HEK293 (cell line): Measurements from ENCODE around the gene FANCC.

ENCODE experiments used
- CTCF ChIA-PET: fragments of 350-600 bp; formaldehyde crosslinking; extraction: SDS; loops from one replicate; lab custom pipeline; 2021; ENCODE audit warnings: antibody characterized with exemption; lab: Yijun Ruan, JAX
- POLR2A ChIA-PET: fragments of 300-600 bp; formaldehyde crosslinking; extraction: SDS; loops from one replicate; lab custom pipeline; 2020; ENCODE audit warnings: antibody characterized with exemption, inconsistent platforms; lab: Yijun Ruan, JAX
- H3K27ac ChIP-seq: fragments of 200-500 bp; sonication (Bioruptor generic); 2 replicates; pipeline ENCODE4 v1.5.1; 2014; ENCODE audit warnings: low read depth, low read length, control low read depth, inconsistent platforms; ENCODE audit errors: extremely low read depth
- H3K36me3 ChIP-seq, 2 experiments: fragments of 200-500 bp in 1 of 2; sonication (Bioruptor generic) in 1 of 2; 1 replicate in 1 of 2; 2 replicates in 1 of 2; pipeline ENCODE4 v1.5.1; 2014 to 2017; ENCODE audit warnings: inconsistent platforms in 2 of 2, low read length in 2 of 2; ENCODE audit not compliant: control insufficient read depth in 2 of 2, insufficient read depth in 1 of 2
- H3K4me1 ChIP-seq: fragments of 200-500 bp; sonication (Bioruptor generic); 2 replicates; pipeline ENCODE4 v1.5.1; 2014; ENCODE audit warnings: mild to moderate bottlenecking, low read length, inconsistent platforms; ENCODE audit not compliant: control insufficient read depth, insufficient read depth
- H3K4me3 ChIP-seq: 2 replicates; pipeline ENCODE4 v1.5.1; 2011; ENCODE audit warnings: low read depth, mild to moderate bottlenecking, control low read depth, low read length, moderate library complexity
- H3K9me3 ChIP-seq: fragments of 200-500 bp; sonication (Bioruptor generic); 2 replicates; pipeline ENCODE4 v1.5.1; 2014; ENCODE audit warnings: low read depth, low read length, inconsistent platforms; ENCODE audit not compliant: control insufficient read depth, insufficient read depth
- EGR2 ChIP-seq: fragments of 450-650 bp; formaldehyde crosslinking; IDR thresholded peaks from 2 replicates; pipeline ENCODE4 v1.5.1; 2016; ENCODE audit warnings: low read depth, missing biosample characterization, missing genetic modification characterization
- HOXC10 ChIP-seq: sonication (generic); formaldehyde crosslinking; IDR thresholded peaks from 2 replicates; pipeline ENCODE4 v1.8.1; 2023; ENCODE audit warnings: mild to moderate bottlenecking, missing genetic modification reagents
- KLF10 ChIP-seq: fragments of 450-650 bp; IDR thresholded peaks from 2 replicates; pipeline ENCODE4 v1.5.1; 2018; ENCODE audit warnings: missing biosample characterization, mild to moderate bottlenecking, missing genetic modification characterization
- RBAK ChIP-seq: fragments of 450-650 bp; formaldehyde crosslinking; IDR thresholded peaks from 2 replicates; pipeline ENCODE4 v1.5.1; 2016; ENCODE audit warnings: missing biosample characterization, missing genetic modification characterization
- REPIN1 ChIP-seq: fragments of 450-650 bp; formaldehyde crosslinking; IDR thresholded peaks from 2 replicates; pipeline ENCODE4 v1.5.1; 2017; ENCODE audit warnings: missing biosample characterization, missing genetic modification characterization, low read depth
- TCF7L2 ChIP-seq: IDR thresholded peaks from 2 replicates; pipeline ENCODE4 v1.6.1; 2011; ENCODE audit warnings: low read depth, mild to moderate bottlenecking, inconsistent platforms, low read length, moderate library complexity, borderline replicate concordance
- WT1 ChIP-seq: fragments of 450-650 bp; formaldehyde crosslinking; IDR thresholded peaks from 2 replicates; pipeline ENCODE4 v1.5.1; 2016; ENCODE audit warnings: missing biosample characterization, missing genetic modification characterization
- YY2 ChIP-seq: fragments of 450-650 bp; formaldehyde crosslinking; IDR thresholded peaks from 2 replicates; pipeline ENCODE4 v1.5.1; 2016; ENCODE audit warnings: missing biosample characterization, missing genetic modification characterization
- ZFHX2 ChIP-seq: fragments of 450-650 bp; formaldehyde crosslinking; conservative IDR thresholded peaks from 2 replicates; pipeline ENCODE4 v1.5.1; 2016; ENCODE audit warnings: missing biosample characterization, missing genetic modification characterization
- ZNF175 ChIP-seq: fragments of 450-650 bp; formaldehyde crosslinking; IDR thresholded peaks from 2 replicates; pipeline ENCODE4 v1.5.1; 2016; ENCODE audit warnings: missing biosample characterization, missing genetic modification characterization
- ZNF202 ChIP-seq: fragments of 450-650 bp; formaldehyde crosslinking; IDR thresholded peaks from 2 replicates; pipeline ENCODE4 v1.5.1; 2016; ENCODE audit warnings: missing biosample characterization, missing genetic modification characterization, borderline replicate concordance
- ZNF239 ChIP-seq: fragments of 450-650 bp; formaldehyde crosslinking; IDR thresholded peaks from 2 replicates; pipeline ENCODE4 v1.5.1; 2016; ENCODE audit warnings: missing biosample characterization, missing genetic modification characterization
- ZNF324 ChIP-seq: fragments of 450-650 bp; formaldehyde crosslinking; IDR thresholded peaks from 2 replicates; pipeline ENCODE4 v1.5.1; 2016; ENCODE audit warnings: missing biosample characterization, missing genetic modification characterization
- ZNF404 ChIP-seq: fragments of 450-650 bp; formaldehyde crosslinking; IDR thresholded peaks from 2 replicates; pipeline ENCODE4 v1.5.1; 2017; ENCODE audit warnings: missing biosample characterization, missing genetic modification characterization
- ZNF571 ChIP-seq: fragments of 450-650 bp; formaldehyde crosslinking; IDR thresholded peaks from 2 replicates; pipeline ENCODE4 v1.5.0; 2017; ENCODE audit warnings: missing biosample characterization, missing genetic modification characterization
- ZNF707 ChIP-seq: fragments of 450-650 bp; formaldehyde crosslinking; IDR thresholded peaks from 2 replicates; pipeline ENCODE4 v1.5.1; 2016; ENCODE audit warnings: missing biosample characterization, missing genetic modification characterization
- ZNF792 ChIP-seq: fragments of 450-650 bp; formaldehyde crosslinking; IDR thresholded peaks from 2 replicates; pipeline ENCODE4 v1.5.1; 2016; ENCODE audit warnings: missing biosample characterization, missing genetic modification characterization
- ZSCAN16 ChIP-seq: fragments of 450-650 bp; formaldehyde crosslinking; IDR thresholded peaks from 2 replicates; pipeline ENCODE4 v1.5.1; 2016; ENCODE audit warnings: missing biosample characterization, missing genetic modification characterization
- TF ChIP-seq, protein P1 (sequence below): fragments of 450-650 bp; formaldehyde crosslinking; IDR thresholded peaks from 2 replicates; pipeline ENCODE4 v1.5.1; 2016; ENCODE audit warnings: missing biosample characterization, missing genetic modification characterization
- TF ChIP-seq, protein P2 (sequence below): fragments of 450-650 bp; formaldehyde crosslinking; IDR thresholded peaks from 2 replicates; pipeline ENCODE4 v1.5.1; 2016; ENCODE audit warnings: missing biosample characterization, missing genetic modification characterization
- TF ChIP-seq, protein P3 (sequence below): fragments of 450-650 bp; formaldehyde crosslinking; IDR thresholded peaks from 2 replicates; pipeline ENCODE4 v1.5.0; 2017; ENCODE audit warnings: missing biosample characterization, missing genetic modification characterization, borderline replicate concordance
- TF ChIP-seq, protein P4 (sequence below): fragments of 450-650 bp; formaldehyde crosslinking; IDR thresholded peaks from 2 replicates; pipeline ENCODE4 v1.5.1; 2016; ENCODE audit warnings: missing biosample characterization, missing genetic modification characterization
- TF ChIP-seq, protein P5 (sequence below): fragments of 450-650 bp; formaldehyde crosslinking; IDR thresholded peaks from 2 replicates; pipeline ENCODE4 v1.5.1; 2016; ENCODE audit warnings: missing biosample characterization, missing genetic modification characterization, low read depth

FANCC gene

DNA sequence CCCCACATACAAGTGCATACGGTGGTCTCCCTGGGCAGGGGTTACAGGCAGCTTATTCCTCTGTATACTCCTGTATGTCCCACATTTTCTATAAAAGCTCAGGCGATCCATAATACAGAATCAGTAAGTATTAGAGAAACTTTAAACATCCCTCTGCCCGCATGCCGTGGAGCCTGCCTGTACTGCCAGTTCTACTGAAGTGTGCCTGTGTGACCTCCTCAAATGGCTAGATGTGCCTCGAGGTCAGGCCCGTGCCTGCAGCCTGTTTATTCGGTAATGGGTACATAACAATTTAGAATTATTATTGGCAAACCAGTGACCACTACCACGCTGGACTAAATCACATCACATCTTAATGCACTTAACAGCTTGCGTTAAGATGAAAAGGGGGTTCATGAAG, 190.8 kb downstream of the FANCC start:
- H3K9me3 ChIP-seq: no peaks in the 10 kb centered on the region
- no peak overlapping the region for H3K27ac ChIP-seq
- TF ChIP-seq ZNF202 (no peak), ZNF571 (tag by site-specific recombination) (no peak), RBAK (tag by site-specific recombination) (no peak), EGR2 (tag by site-specific recombination) (no peak), ZNF404 (tag by site-specific recombination) (no peak), ZFHX2 (tag by site-specific recombination) (no peak), ZNF175 (tag by site-specific recombination) (no peak), HOXC10 (CRISPR knock-in tag) (no peak), TCF7L2 (no peak), WT1 (tag by site-specific recombination) (no peak), ZNF707 (tag by site-specific recombination) (no peak)
- TF ChIP-seq, protein P1, sequence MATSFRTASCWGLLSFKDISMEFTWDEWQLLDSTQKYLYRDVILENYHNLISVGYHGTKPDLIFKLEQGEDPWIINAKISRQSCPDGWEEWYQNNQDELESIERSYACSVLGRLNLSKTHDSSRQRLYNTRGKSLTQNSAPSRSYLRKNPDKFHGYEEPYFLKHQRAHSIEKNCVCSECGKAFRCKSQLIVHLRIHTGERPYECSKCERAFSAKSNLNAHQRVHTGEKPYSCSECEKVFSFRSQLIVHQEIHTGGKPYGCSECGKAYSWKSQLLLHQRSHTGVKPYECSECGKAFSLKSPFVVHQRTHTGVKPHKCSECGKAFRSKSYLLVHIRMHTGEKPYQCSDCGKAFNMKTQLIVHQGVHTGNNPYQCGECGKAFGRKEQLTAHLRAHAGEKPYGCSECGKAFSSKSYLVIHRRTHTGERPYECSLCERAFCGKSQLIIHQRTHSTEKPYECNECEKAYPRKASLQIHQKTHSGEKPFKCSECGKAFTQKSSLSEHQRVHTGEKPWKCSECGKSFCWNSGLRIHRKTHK (tag by site-specific recombination): no peak
- TF ChIP-seq, protein P2, sequence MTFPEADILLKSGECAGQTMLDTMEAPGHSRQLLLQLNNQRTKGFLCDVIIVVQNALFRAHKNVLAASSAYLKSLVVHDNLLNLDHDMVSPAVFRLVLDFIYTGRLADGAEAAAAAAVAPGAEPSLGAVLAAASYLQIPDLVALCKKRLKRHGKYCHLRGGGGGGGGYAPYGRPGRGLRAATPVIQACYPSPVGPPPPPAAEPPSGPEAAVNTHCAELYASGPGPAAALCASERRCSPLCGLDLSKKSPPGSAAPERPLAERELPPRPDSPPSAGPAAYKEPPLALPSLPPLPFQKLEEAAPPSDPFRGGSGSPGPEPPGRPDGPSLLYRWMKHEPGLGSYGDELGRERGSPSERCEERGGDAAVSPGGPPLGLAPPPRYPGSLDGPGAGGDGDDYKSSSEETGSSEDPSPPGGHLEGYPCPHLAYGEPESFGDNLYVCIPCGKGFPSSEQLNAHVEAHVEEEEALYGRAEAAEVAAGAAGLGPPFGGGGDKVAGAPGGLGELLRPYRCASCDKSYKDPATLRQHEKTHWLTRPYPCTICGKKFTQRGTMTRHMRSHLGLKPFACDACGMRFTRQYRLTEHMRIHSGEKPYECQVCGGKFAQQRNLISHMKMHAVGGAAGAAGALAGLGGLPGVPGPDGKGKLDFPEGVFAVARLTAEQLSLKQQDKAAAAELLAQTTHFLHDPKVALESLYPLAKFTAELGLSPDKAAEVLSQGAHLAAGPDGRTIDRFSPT (tag by site-specific recombination): no peak
- H3K4me3 ChIP-seq: no peak overlapping the region
- peaks cover 0 to 3% of the 10 kb centered on the region in 2 experiments; a peak in 1 of 3 replicates for H3K36me3 ChIP-seq
- POLR2A ChIA-PET: no interaction called here
- 0 out of 2 replicates have a peak, but pooled peaks cover 9% of the 10 kb centered on the region for H3K4me1 ChIP-seq
- CTCF ChIA-PET: interaction anchor here (0.7 to 8.0 kb wide), 27 partner anchors 8 to 568 kb away, joined by 3 to 133 read pairs (median 6); no protein-coding TSS in a partner anchor

DNA sequence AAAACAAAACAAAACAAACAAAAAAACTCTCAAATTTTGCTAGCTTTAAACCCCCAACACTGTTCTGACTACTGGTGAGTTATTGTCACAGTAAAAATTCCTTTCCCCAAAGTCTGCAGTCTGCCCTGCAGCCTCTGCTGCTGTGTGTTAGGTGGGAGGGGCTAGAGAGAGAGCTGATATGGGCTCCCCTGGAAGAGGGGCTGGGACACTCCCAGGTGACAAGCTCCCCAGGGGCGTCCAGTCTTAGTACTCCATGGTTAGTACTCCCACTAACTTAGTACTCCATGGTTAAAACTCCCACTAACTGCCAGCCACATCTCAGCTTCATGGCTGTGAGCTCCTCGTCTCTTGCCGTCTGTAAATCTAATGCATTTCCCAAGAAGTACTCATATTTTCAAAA, 191.9 kb downstream of the FANCC start:
- TF ChIP-seq, protein P3, sequence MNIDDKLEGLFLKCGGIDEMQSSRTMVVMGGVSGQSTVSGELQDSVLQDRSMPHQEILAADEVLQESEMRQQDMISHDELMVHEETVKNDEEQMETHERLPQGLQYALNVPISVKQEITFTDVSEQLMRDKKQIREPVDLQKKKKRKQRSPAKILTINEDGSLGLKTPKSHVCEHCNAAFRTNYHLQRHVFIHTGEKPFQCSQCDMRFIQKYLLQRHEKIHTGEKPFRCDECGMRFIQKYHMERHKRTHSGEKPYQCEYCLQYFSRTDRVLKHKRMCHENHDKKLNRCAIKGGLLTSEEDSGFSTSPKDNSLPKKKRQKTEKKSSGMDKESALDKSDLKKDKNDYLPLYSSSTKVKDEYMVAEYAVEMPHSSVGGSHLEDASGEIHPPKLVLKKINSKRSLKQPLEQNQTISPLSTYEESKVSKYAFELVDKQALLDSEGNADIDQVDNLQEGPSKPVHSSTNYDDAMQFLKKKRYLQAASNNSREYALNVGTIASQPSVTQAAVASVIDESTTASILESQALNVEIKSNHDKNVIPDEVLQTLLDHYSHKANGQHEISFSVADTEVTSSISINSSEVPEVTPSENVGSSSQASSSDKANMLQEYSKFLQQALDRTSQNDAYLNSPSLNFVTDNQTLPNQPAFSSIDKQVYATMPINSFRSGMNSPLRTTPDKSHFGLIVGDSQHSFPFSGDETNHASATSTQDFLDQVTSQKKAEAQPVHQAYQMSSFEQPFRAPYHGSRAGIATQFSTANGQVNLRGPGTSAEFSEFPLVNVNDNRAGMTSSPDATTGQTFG (tag by site-specific recombination): no peak
- no peak for TF ChIP-seq ZNF324
- no peak for TF ChIP-seq YY2
- TF ChIP-seq, protein P4, sequence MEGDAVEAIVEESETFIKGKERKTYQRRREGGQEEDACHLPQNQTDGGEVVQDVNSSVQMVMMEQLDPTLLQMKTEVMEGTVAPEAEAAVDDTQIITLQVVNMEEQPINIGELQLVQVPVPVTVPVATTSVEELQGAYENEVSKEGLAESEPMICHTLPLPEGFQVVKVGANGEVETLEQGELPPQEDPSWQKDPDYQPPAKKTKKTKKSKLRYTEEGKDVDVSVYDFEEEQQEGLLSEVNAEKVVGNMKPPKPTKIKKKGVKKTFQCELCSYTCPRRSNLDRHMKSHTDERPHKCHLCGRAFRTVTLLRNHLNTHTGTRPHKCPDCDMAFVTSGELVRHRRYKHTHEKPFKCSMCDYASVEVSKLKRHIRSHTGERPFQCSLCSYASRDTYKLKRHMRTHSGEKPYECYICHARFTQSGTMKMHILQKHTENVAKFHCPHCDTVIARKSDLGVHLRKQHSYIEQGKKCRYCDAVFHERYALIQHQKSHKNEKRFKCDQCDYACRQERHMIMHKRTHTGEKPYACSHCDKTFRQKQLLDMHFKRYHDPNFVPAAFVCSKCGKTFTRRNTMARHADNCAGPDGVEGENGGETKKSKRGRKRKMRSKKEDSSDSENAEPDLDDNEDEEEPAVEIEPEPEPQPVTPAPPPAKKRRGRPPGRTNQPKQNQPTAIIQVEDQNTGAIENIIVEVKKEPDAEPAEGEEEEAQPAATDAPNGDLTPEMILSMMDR: no peak
- TF ChIP-seq REPIN1 (tag by site-specific recombination): no peak
- no peak for TF ChIP-seq ZNF792 (tag by site-specific recombination)
- no peak for TF ChIP-seq ZSCAN16 (tag by site-specific recombination)
- no peak for TF ChIP-seq ZNF239 (tag by site-specific recombination)
- TF ChIP-seq KLF10 (tag by site-specific recombination): no peak
- TF ChIP-seq, protein P5, sequence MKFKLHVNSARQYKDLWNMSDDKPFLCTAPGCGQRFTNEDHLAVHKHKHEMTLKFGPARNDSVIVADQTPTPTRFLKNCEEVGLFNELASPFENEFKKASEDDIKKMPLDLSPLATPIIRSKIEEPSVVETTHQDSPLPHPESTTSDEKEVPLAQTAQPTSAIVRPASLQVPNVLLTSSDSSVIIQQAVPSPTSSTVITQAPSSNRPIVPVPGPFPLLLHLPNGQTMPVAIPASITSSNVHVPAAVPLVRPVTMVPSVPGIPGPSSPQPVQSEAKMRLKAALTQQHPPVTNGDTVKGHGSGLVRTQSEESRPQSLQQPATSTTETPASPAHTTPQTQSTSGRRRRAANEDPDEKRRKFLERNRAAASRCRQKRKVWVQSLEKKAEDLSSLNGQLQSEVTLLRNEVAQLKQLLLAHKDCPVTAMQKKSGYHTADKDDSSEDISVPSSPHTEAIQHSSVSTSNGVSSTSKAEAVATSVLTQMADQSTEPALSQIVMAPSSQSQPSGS: no peak
- TF ChIP-seq, all 188 proteins: peak for 0
- no peak overlapping the region for H3K27ac ChIP-seq
- H3K4me1 ChIP-seq: 0 out of 2 replicates have a peak, but pooled peaks cover 7% of the 10 kb centered on the region
- H3K9me3 ChIP-seq: no peaks in the 10 kb centered on the region
- POLR2A ChIA-PET: no interaction called here
- peaks cover 0 to 3% of the 10 kb centered on the region in 2 experiments; a peak in 1 of 3 replicates for H3K36me3 ChIP-seq
- no peak overlapping the region for H3K4me3 ChIP-seq
- CTCF ChIA-PET: interaction anchor here (0.6 to 8.0 kb wide), 17 partner anchors 9 to 592 kb away, joined by 3 to 133 read pairs (median 4); no protein-coding TSS in a partner anchor
